GM20000 (cell line): ENCODE data around the gene SSNA1.

Experiments
- DNase-seq: peaks from one replicate; pipeline ENCODE4 v3.0.0; 2012; ENCODE audit warnings: low spot score
- CTCF ChIP-seq: IDR thresholded peaks from 2 replicates; pipeline ENCODE4 v1.5.1; 2012; ENCODE audit warnings: mild to moderate bottlenecking, control low read depth; ENCODE audit errors: extremely low read depth, missing control alignments

Gene SSNA1

GRCh38 chr9:137189297-137190295 is 1.1 kb downstream of the SSNA1 start:
- peak; percentile 5 for TF ChIP-seq CTCF
- DNase-seq, result peak; percentile 73

GRCh38 chr9:137190315-137190856 is 1.9 kb downstream of the SSNA1 start:
- no peak for DNase-seq

GRCh38 chr9:137191245-137191644 is 2.8 kb downstream of the SSNA1 start:
- no peak for DNase-seq
- no peak for TF ChIP-seq CTCF

More at GRCh38 chr9:137190315-137190856, 1.9 kb downstream of the SSNA1 start:
- TF ChIP-seq CTCF, result no peak

- TF ChIP-seq CTCF, result no peak
- DNase-seq, result no peak
These were observed 3.4 kb downstream of the SSNA1 start for GRCh38 chr9:137191691-137192447.

GRCh38 chr9:137192448-137192780 is 3.9 kb downstream of the SSNA1 start:
- no peak for DNase-seq
- TF ChIP-seq CTCF, result no peak

GRCh38 chr9:137192859-137193258 is 4.4 kb downstream of the SSNA1 start:
- DNase-seq, result no peak
- TF ChIP-seq CTCF, result no peak

- DNase-seq, result no peak
- TF ChIP-seq CTCF, result no peak
These were observed 5.3 kb downstream of the SSNA1 start for GRCh38 chr9:137193771-137194170.
